ENCODE results near the gene HDAC9.

The HDAC9 gene

DNA sequence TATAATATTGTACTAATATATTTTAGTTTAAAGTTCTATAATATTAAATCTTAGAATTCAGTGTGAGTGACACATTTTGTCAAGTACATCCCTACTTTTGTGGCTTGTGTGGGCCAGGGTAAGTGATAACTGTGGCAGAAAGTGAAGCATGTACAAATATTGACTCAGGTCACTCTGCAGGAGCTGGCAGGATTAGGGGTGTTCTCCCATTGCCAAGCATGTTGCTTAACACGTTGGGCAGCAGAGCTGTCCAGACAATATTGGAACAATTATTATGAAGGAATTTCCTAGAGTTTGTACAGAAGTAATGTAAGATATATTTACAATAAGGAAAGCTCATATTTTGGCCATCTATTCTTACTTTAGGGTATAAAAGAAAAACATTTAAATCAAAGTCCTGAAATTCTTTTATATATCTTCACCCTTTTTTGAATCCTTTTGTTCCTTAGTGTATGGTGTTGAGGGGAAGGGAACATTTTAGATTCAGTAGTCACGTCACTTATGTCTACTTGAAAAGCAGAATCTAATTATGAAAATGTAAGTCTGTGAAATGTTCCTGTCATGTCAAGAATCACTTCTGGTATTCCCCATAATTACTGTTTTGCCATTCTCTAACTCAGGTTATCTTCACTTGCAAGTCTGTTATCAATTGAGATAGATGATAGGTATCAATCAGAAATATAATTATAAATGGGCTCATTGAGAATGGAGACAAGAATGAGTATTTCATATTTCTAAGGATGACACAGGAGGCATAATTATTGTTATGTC is 4.0 kb downstream of the HDAC9 start:
- no peak for TF ChIP-seq CTCF (IDR thresholded peaks at IDR 0.05; ENCODE audit: borderline replicate concordance, extremely low read depth, low read length, poor library complexity, severe bottlenecking)
- TF ChIP-seq EZH2 (IDR thresholded peaks at IDR 0.05; ENCODE audit: borderline replicate concordance, low read depth, low read length, severe bottlenecking): no peak
- no peak overlapping the region for H3K4me2 ChIP-seq (ENCODE audit: insufficient read depth, low read length)
- H3K9me3 ChIP-seq (ENCODE audit: insufficient read depth, low read length, severe bottlenecking): no peaks in the 10 kb centered on the region
- no peak overlapping the region for H3K4me3 ChIP-seq (ENCODE audit: low read depth in 1 of 2, low read length in 2 of 2)
- H3K36me3 ChIP-seq (ENCODE audit: insufficient read depth, low read length): no peaks in the 10 kb centered on the region
- H3K4me1 ChIP-seq (ENCODE audit: insufficient read depth, low read length): no peaks in the 10 kb centered on the region
- H3K9ac ChIP-seq (ENCODE audit: low read depth, low read length): no peak overlapping the region
- ATAC-seq (ENCODE audit: insufficient read depth, low read depth) (no peak), DNase-seq (no peak)
- no peaks in the 10 kb centered on the region for H3K27me3 ChIP-seq (ENCODE audit: insufficient read depth, low read length, poor library complexity)
- H2AFZ ChIP-seq (ENCODE audit: low read depth, low read length): no peak overlapping the region
- no peaks in the 10 kb centered on the region for H3K79me2 ChIP-seq (ENCODE audit: insufficient read depth, low read length)
- no peaks in the 10 kb centered on the region for H4K20me1 ChIP-seq (ENCODE audit: insufficient read depth, low read length)
- no peak overlapping the region for H3K27ac ChIP-seq (ENCODE audit: low read length)

DNA sequence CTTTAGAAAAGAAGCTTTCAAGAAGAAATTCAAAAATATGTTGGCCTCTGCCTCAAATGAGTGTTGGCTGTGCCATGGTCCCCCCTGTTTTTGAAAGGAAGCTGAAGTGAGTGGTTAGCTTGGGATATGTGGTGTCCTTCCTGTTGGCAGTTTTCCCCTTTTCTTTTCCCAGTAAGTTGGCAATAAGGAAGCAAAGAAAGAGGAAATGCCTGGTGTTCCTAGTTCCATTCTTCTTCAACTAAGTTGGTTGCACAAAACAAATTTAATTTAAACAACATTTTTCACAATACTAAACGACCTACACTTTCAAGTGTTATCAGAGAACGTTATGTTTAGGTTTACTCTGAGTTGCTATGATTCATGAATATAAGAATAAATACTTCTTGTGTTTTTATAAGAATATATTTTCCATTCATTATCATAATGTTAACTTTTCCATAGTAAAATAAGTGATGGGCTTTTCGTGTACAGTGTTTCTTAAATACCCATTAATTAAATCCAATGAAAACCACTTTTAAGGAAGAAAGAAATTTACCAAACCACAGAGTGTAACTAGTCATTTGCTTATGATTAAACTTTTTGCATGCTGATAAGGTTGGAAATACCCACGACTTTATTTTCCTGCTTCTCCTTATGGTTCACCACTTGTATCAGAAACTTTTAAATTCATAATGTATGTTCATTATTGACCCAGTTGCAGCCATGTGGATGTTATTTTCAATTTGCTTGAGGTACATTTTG is 7.7 kb downstream of the HDAC9 start:
- Histone ChIP-seq H3K4me1 (ENCODE audit: insufficient read depth, low read length) (no peaks in the 10 kb centered on the region), H4K20me1 (ENCODE audit: insufficient read depth, low read length) (no peaks in the 10 kb centered on the region), H2AFZ (ENCODE audit: low read depth, low read length) (no peak overlapping the region), H3K79me2 (ENCODE audit: insufficient read depth, low read length) (no peaks in the 10 kb centered on the region), H3K9me3 (ENCODE audit: insufficient read depth, low read length, severe bottlenecking) (no peaks in the 10 kb centered on the region), H3K9ac (ENCODE audit: low read depth, low read length) (no peak overlapping the region), H3K27me3 (ENCODE audit: insufficient read depth, low read length, poor library complexity) (no peaks in the 10 kb centered on the region), H3K36me3 (ENCODE audit: insufficient read depth, low read length) (no peaks in the 10 kb centered on the region), H3K4me3 (ENCODE audit: low read depth in 1 of 2, low read length in 2 of 2) (no peak overlapping the region), H3K27ac (ENCODE audit: low read length) (no peak overlapping the region), H3K4me2 (ENCODE audit: insufficient read depth, low read length) (no peak overlapping the region)
- DNase-seq (no peak), ATAC-seq (ENCODE audit: insufficient read depth, low read depth) (no peak)
- TF ChIP-seq CTCF (IDR thresholded peaks at IDR 0.05; ENCODE audit: borderline replicate concordance, extremely low read depth, low read length, poor library complexity, severe bottlenecking): no peak
- TF ChIP-seq EZH2 (IDR thresholded peaks at IDR 0.05; ENCODE audit: borderline replicate concordance, low read depth, low read length, severe bottlenecking): no peak

GRCh38 chr7:18504965-18505364 is 9.4 kb downstream of the HDAC9 start:
- Histone ChIP-seq H3K9ac (ENCODE audit: low read depth, low read length) (no peak overlapping the region), H3K4me3 (ENCODE audit: low read depth in 1 of 2, low read length in 2 of 2) (no peak overlapping the region), H3K27me3 (ENCODE audit: insufficient read depth, low read length, poor library complexity) (no peaks in the 10 kb centered on the region), H3K79me2 (ENCODE audit: insufficient read depth, low read length) (no peaks in the 10 kb centered on the region), H2AFZ (ENCODE audit: low read depth, low read length) (no peak overlapping the region), H3K4me1 (ENCODE audit: insufficient read depth, low read length) (no peaks in the 10 kb centered on the region), H4K20me1 (ENCODE audit: insufficient read depth, low read length) (no peaks in the 10 kb centered on the region), H3K27ac (ENCODE audit: low read length) (no peak overlapping the region), H3K9me3 (ENCODE audit: insufficient read depth, low read length, severe bottlenecking) (no peaks in the 10 kb centered on the region), H3K36me3 (ENCODE audit: insufficient read depth, low read length) (no peaks in the 10 kb centered on the region), H3K4me2 (ENCODE audit: insufficient read depth, low read length) (no peak overlapping the region)
- ATAC-seq (ENCODE audit: insufficient read depth, low read depth) (no peak), DNase-seq (no peak)
- TF ChIP-seq EZH2 (IDR thresholded peaks at IDR 0.05; ENCODE audit: borderline replicate concordance, low read depth, low read length, severe bottlenecking): no peak
- no peak for TF ChIP-seq CTCF (IDR thresholded peaks at IDR 0.05; ENCODE audit: borderline replicate concordance, extremely low read depth, low read length, poor library complexity, severe bottlenecking)

Measured in DND-41 (cell line).